ENCODE results near the gene MPHOSPH9. TPM values are rescaled to one million over a fixed set of nuclear protein-coding genes. Genes with fewer than 3 reads are reported as not detected.
"Not testable (repeated sequence)": the region's sequence is repeated elsewhere in the genome, so short reads cannot be mapped to it uniquely, and the experiment has no call there.

MPHOSPH9 gene
- polyA plus RNA-seq, 1 donor: 55.9 TPM

GRCh38 chr12:123227581-123228258 lies 5.2 kb downstream of the MPHOSPH9 start:
- DNase-seq: no peak

GRCh38 chr12:123225443-123225842 lies 7.5 kb downstream of the MPHOSPH9 start:
- no peak for DNase-seq

- DNase-seq: no peak
These were observed 9.7 kb downstream of the MPHOSPH9 start for GRCh38 chr12:123223241-123223668.

GRCh38 chr12:123207815-123208214 lies 25.1 kb downstream of the MPHOSPH9 start:
- not testable (repeated sequence) for DNase-seq

- DNase-seq: not testable (repeated sequence)
These were observed 26.1 kb downstream of the MPHOSPH9 start for GRCh38 chr12:123206794-123207193.

GRCh38 chr12:123200414-123200813 lies 32.5 kb downstream of the MPHOSPH9 start:
- DNase-seq: no peak

- DNase-seq: no peak
These were observed 33.0 kb downstream of the MPHOSPH9 start for GRCh38 chr12:123199936-123200335.

- DNase-seq: no peak
These were observed 45.3 kb downstream of the MPHOSPH9 start for GRCh38 chr12:123187637-123188036.

GRCh38 chr12:123180171-123180570 lies 52.8 kb downstream of the MPHOSPH9 start:
- no peak for DNase-seq

GRCh38 chr12:123171967-123172366 lies 61.0 kb downstream of the MPHOSPH9 start:
- no peak for DNase-seq

- DNase-seq: no peak
These were observed 65.6 kb downstream of the MPHOSPH9 start for GRCh38 chr12:123167329-123167728.

GRCh38 chr12:123165537-123165936 lies 67.4 kb downstream of the MPHOSPH9 start:
- DNase-seq: no peak

GRCh38 chr12:123164710-123165261 lies 68.2 kb downstream of the MPHOSPH9 start:
- DNase-seq: no peak

GRCh38 chr12:123164222-123164621 lies 68.7 kb downstream of the MPHOSPH9 start:
- no peak for DNase-seq

- DNase-seq: no peak
These were observed 69.7 kb downstream of the MPHOSPH9 start for GRCh38 chr12:123163227-123163626.

GRCh38 chr12:123160801-123161487 lies 72.0 kb downstream of the MPHOSPH9 start:
- no peak for DNase-seq

- no peak for DNase-seq
These were observed 79.0 kb downstream of the MPHOSPH9 start for GRCh38 chr12:123153906-123154305.

GRCh38 chr12:123152833-123153232 lies 80.1 kb downstream of the MPHOSPH9 start:
- no peak for DNase-seq

GRCh38 chr12:123151457-123152454 lies 81.2 kb downstream of the MPHOSPH9 start:
- no peak for DNase-seq

GRCh38 chr12:123150744-123151456 lies 82.0 kb downstream of the MPHOSPH9 start, which contains the start of gene PITPNM2:
TSS of gene PITPNM2 (minus strand) at chr12:123151090. CDS start at chr12:123034590, 116,500 bp downstream.
- DNase-seq: no peak

GRCh38 chr12:123150275-123150743 lies 82.6 kb downstream of the MPHOSPH9 start:
- DNase-seq: no peak
